Measurements from ENCODE around the gene CUEDC1. TPM values are rescaled to one million over a fixed set of nuclear protein-coding genes. Genes with fewer than 3 reads are reported as not detected.
A peak's percentile ranks its signal among the peaks of the same experiment; 100 is the strongest.

Gene CUEDC1
- total RNA-seq, 4 donors from 2014 or later = 35.7 to 60.3 (median 45.6) TPM

DNA sequence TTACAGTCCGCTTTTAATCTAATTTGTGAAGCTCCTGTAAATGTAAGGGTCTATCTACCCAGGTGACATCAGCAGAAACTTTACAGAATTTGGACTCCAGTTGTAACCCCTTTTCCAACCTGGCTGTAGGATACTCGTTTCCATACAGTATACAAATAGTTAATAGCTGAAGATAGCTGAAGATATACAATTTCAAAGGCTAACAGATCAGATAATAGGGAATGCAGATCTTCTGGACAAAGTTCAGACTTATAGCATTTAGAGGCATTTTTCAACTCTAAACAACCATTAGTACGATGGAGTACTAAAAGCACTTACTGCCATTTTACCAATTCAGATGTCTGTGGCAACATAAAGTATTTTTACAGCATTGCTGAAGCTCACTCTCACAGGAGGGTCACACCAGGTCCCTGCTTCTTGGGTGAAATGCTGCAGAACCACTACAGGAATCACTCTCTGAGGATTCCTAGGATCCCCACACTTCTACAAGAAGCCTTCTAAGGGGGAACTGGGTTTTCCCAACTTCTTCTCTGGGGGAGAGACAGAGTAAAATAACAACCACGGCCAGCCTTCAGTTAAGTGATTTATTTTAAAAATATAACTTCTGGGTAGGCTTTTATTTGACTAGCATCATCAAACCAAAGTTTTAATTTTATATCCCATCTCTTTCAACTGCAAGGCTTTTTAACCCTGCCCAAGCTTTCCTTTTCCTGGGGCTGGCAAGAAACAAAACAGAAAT lies 29.9 kb upstream of the CUEDC1 start:
- Histone ChIP-seq H3K36me3 (peaks cover 4 to 21% of the 10 kb centered on the region in 2 donors), H3K9me3 (no peaks in the 10 kb centered on the region), H3K4me1 (peaks cover 27 to 80% (median 39%) of the 10 kb centered on the region in 3 donors), H3K4me3 (peak overlapping the region; percentile 86), H3K27me3 (no peaks in the 10 kb centered on the region), H3K27ac (peak overlapping the region; percentile 77 to 98 (median 95))
- TF ChIP-seq, protein P1, sequence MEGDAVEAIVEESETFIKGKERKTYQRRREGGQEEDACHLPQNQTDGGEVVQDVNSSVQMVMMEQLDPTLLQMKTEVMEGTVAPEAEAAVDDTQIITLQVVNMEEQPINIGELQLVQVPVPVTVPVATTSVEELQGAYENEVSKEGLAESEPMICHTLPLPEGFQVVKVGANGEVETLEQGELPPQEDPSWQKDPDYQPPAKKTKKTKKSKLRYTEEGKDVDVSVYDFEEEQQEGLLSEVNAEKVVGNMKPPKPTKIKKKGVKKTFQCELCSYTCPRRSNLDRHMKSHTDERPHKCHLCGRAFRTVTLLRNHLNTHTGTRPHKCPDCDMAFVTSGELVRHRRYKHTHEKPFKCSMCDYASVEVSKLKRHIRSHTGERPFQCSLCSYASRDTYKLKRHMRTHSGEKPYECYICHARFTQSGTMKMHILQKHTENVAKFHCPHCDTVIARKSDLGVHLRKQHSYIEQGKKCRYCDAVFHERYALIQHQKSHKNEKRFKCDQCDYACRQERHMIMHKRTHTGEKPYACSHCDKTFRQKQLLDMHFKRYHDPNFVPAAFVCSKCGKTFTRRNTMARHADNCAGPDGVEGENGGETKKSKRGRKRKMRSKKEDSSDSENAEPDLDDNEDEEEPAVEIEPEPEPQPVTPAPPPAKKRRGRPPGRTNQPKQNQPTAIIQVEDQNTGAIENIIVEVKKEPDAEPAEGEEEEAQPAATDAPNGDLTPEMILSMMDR (IDR thresholded peaks at IDR 0.05) = no peak
- no peak for TF ChIP-seq EP300 (IDR thresholded peaks at IDR 0.05)
- no peak for TF ChIP-seq POLR2A (IDR thresholded peaks at IDR 0.05)
- ATAC-seq = no peak
- WGBS, 2 donors (ENCODE audit: low coverage in 1 of 2) = 24 to 35% methylated on average over 4 of the region's 4 CpGs

DNA sequence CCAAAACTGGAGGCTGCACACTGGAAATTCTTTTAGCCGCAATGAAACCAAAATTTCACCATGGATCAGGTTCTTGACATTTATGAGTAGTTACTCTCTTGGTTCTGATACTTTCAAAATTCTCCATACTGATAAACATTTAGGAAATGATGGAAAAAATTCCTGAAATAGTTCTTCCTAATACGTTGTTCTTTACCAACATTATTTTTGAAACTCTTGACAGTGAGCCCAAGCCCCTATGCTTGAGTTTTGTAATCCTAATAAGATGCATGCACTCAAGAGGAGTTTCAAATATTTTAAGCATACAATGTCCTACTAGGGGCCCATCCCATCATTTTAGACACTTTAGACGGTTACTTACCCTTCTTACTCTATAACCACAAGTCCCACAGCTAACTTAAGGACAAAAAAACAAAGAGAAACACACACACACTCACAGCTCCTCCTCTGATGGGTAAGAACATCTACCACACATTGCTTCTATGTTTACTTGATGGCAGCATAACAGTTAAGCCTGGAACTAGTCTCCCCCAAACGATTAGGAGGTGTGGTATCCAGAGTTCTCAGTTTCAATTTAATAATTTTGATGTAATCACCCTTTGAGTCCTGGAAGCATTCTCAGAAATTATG lies 29.2 kb upstream of the CUEDC1 start:
- WGBS, 2 donors (ENCODE audit: low coverage in 1 of 2) = 4 to 19% methylated on average over 4 of the region's 4 CpGs
- ATAC-seq = no peak
- H3K4me1 ChIP-seq = peaks cover 27 to 80% (median 39%) of the 10 kb centered on the region in 3 donors
- peak overlapping the region; percentile 86 for H3K4me3 ChIP-seq
- H3K9me3 ChIP-seq = no peaks in the 10 kb centered on the region
- no peaks in the 10 kb centered on the region for H3K27me3 ChIP-seq
- TF ChIP-seq EP300 (IDR thresholded peaks at IDR 0.05) (no peak), POLR2AphosphoS5 (IDR thresholded peaks at IDR 0.05) (no peak), POLR2A (IDR thresholded peaks at IDR 0.05) (no peak)
- TF ChIP-seq, protein P1 (IDR thresholded peaks at IDR 0.05) = no peak
- peaks cover 4 to 28% of the 10 kb centered on the region in 2 donors for H3K36me3 ChIP-seq
- peak overlapping the region; percentile 77 to 98 (median 95) for H3K27ac ChIP-seq

DNA sequence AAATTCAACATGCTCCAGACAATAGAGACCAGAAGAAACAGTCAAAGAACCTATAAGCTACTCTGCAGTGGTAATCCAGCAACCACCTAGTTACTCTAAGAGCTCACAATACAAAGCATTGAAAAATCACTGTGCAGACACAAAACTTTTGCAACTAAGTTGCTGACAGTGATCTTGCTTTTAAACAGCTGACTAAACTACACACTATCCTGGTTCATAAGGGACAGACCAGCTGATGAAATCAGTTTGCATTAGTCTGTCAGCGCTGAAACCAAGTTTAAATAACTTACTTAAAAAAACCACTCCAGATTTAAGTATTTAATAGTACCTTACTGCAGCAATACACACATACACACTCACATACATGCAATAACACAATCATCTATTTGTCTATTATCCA lies 28.2 kb upstream of the CUEDC1 start:
- WGBS, 2 donors (ENCODE audit: low coverage in 1 of 2) = 18 to 64% methylated on average over 1 of the region's 1 CpG
- H3K4me3 ChIP-seq = no peak overlapping the region
- no peak for TF ChIP-seq POLR2AphosphoS5 (IDR thresholded peaks at IDR 0.05)
- TF ChIP-seq, protein P1 (IDR thresholded peaks at IDR 0.05) = no peak
- TF ChIP-seq EP300 (IDR thresholded peaks at IDR 0.05) = no peak
- TF ChIP-seq POLR2A (IDR thresholded peaks at IDR 0.05) = no peak
- peak overlapping the region; percentile 77 to 98 (median 95) for H3K27ac ChIP-seq
- H3K27me3 ChIP-seq = no peaks in the 10 kb centered on the region
- no peak for ATAC-seq
- no peaks in the 10 kb centered on the region for H3K9me3 ChIP-seq
- peaks cover 10 to 37% of the 10 kb centered on the region in 2 donors for H3K36me3 ChIP-seq
- peaks cover 27 to 82% (median 39%) of the 10 kb centered on the region in 3 donors for H3K4me1 ChIP-seq

DNA sequence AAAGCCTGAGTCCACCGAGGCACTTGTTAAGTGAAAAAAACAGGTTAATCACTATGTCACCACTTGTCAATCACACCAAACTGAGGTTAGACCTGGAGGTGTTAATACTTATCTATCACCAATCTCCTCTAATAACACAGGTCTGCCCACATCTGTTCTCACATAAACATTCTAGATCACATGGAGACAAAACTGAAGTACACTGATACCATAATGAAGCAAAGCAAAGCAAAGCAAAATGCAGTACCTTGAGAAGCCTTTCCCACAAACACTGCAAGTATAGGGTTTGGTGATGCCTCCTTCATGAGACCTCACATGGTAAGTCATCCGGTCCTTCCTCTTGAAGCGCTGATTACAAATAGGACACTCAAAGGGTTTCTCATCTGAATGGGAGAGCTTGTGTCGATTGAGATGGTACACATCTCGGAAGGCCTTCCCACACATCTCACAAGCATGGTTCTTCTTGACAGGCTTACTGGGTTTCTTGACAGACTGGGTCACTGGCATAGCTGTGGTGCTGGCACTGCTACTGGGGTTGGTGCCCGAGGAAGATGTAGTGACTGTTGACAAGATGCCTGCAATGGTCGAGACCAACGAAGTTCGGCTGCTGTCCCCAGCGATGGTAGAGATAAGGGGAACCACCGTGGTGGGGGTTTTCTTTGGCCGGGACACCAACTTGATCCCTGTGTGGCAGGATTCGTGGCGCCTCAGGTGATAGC lies 27.4 kb upstream of the CUEDC1 start:
- ATAC-seq = no peak
- TF ChIP-seq, protein P1 (IDR thresholded peaks at IDR 0.05) = no peak
- TF ChIP-seq POLR2A (IDR thresholded peaks at IDR 0.05) (no peak), EP300 (IDR thresholded peaks at IDR 0.05) (no peak), POLR2AphosphoS5 (IDR thresholded peaks at IDR 0.05) (no peak)
- Histone ChIP-seq H3K27ac (peak overlapping the region in 3 of 4 donors; percentile 77 to 98 (median 96)), H3K4me1 (peaks cover 27 to 89% (median 39%) of the 10 kb centered on the region in 3 donors), H3K36me3 (peaks cover 10 to 46% of the 10 kb centered on the region in 2 donors), H3K4me3 (peak overlapping the region in 1 of 2 donors; percentile 1), H3K27me3 (no peaks in the 10 kb centered on the region), H3K9me3 (no peaks in the 10 kb centered on the region)
- WGBS, 2 donors (ENCODE audit: low coverage in 1 of 2) = 53 to 69% methylated on average over 10 to 12 of the region's 14 CpGs
